Stomach (tissue), 9 donors: ENCODE measurements around the gene PHF11. TPM values are rescaled to one million over a fixed set of nuclear protein-coding genes. Genes with fewer than 3 reads are reported as not detected.

Experiments used
- DNase-seq, 2 donors: peaks; one replicate each; pipeline versions ENCODE4 v3.0.0 to v3.0.0-alpha.2; 2013 to 2019
- H3K27ac ChIP-seq, 5 donors: fragments of 200-600 bp in 4 of 5; sonication (generic) in 4 of 5; one replicate each; pipeline ENCODE4 v1.5.1; 2013 to 2019; ENCODE audit warnings: mild to moderate bottlenecking in 1 of 5, moderate library complexity in 1 of 5
- H3K27me3 ChIP-seq, 3 donors: fragments of 200-600 bp; sonication (generic); one replicate each; pipeline ENCODE4 v1.5.1; 2017 to 2019; ENCODE audit warnings: mixed run types in 1 of 3
- H3K36me3 ChIP-seq, 4 donors: fragments of 200-600 bp; sonication (generic); 1 replicate in 3 of 4; 2 replicates in 1 of 4; pipeline ENCODE4 v1.5.1; 2016 to 2019
- H3K4me1 ChIP-seq, 4 donors: fragments of 200-600 bp; sonication (generic); one replicate each; pipeline ENCODE4 v1.5.1; 2016 to 2019
- H3K4me3 ChIP-seq, 4 donors: fragments of 200-600 bp; sonication (generic) in 3 of 4; one replicate each; pipeline ENCODE4 v1.5.1; 2016 to 2019; ENCODE audit warnings: mild to moderate bottlenecking in 1 of 4
- H3K9me3 ChIP-seq, 4 donors: fragments of 200-600 bp; sonication (generic); one replicate each; pipeline ENCODE4 v1.5.1; 2016 to 2019
- EP300 ChIP-seq: sonication (generic); formaldehyde crosslinking; IDR thresholded peaks from one replicate; pipeline ENCODE4 v1.6.1; 2017; ENCODE audit warnings: antibody characterized with exemption
- POLR2A ChIP-seq, 4 donors: fragments of 450-650 bp; IDR thresholded peaks; one replicate each; pipeline ENCODE4 v1.6.1; 2016; ENCODE audit warnings: antibody characterized with exemption in 4 of 4, control low read depth in 2 of 4, mild to moderate bottlenecking in 1 of 4, moderate library complexity in 1 of 4
- POLR2AphosphoS5 ChIP-seq, 3 donors: sonication (generic); formaldehyde crosslinking; IDR thresholded peaks; one replicate each; pipeline ENCODE4 v1.6.1; 2016; ENCODE audit warnings: antibody characterized with exemption in 3 of 3
- whole genome bisulfite sequencing, 5 donors: extraction: QIAGEN DNeasy Blood & Tissue Kit in 3 of 5; methylation state at CpG; one replicate each; pipeline versions ENCODE4 v1.1.5 to v1.1.7; 2013 to 2018; 5-methylcytosine and 5-hydroxymethylcytosine counted together
- intact Hi-C: fragments of 100-400 bp; cut with DNase I; formaldehyde crosslinking; loops from one replicate; pipeline ENCODE4 v1.15.1; 2023; ENCODE audit warnings: low total_unique reads
- polyA plus RNA-seq, 3 donors: library from polyadenylated mRNA; stranded (reverse); fragments of 200-250 nt; gene quantifications; one replicate each; pipeline ENCODE4 v1.2.3, GENCODE V29; 2013
- total RNA-seq, 5 donors: library from RNA; depleted of rRNA; stranded (reverse); fragments of >200 nt; gene quantifications; one replicate each; pipeline versions ENCODE4 v1.1.0 to v1.2.3, GENCODE V29; 2014 to 2016
- TF ChIP-seq, protein P1 (sequence below), 7 experiments: fragments of 450-650 bp in 4 of 7; fragments of 200-600 bp in 3 of 7; sonication (generic) in 3 of 7; IDR thresholded peaks; one replicate each; pipeline ENCODE4 v1.5.1; 2016 to 2019; ENCODE audit warnings: antibody characterized with exemption in 7 of 7, control low read depth in 2 of 7, mild to moderate bottlenecking in 1 of 7
- donor health status: healthy with polysubstance abuse.
- donor health status: Bipolar disorder and iron deficiency.
- donor health status: healthy.

The PHF11 gene
- total and polyA plus RNA-seq, 8 donors: 18.2 to 140 (median 52.1) TPM

DNA sequence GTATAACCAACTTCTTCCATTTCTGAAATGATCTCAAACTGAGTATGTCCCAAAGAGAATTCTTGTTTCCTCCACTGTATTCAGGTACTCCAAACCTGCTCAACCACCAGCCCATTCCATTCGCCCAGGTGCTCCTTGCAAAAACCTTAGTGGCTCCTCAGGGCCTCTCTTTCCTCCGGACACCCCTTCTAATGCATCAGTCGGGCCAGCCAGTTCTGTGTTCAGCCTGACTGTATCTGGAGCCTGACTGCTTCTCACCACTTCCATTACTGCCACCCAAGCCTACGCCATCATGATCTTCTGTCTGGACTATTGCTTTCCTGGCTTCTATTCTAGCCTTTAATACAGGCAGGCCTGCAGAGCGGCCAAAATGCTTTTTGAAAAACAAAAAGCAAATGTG lies 1.5 kb downstream of the PHF11 start:
- peaks cover 0 to 5% (median 1%) of the 10 kb centered on the region in 4 donors for H3K36me3 ChIP-seq
- peak overlapping the region; percentile 90 to 98 (median 95) for H3K27ac ChIP-seq
- intact Hi-C loops: no loop called here
- DNase-seq: no peak
- H3K27me3 ChIP-seq: no peaks in the 10 kb centered on the region
- H3K9me3 ChIP-seq: no peaks in the 10 kb centered on the region
- H3K4me1 ChIP-seq: peaks cover 0 to 41% (median 17%) of the 10 kb centered on the region in 4 donors
- H3K4me3 ChIP-seq: peak overlapping the region in 1 of 4 donors; percentile 54
- TF ChIP-seq, protein P1, sequence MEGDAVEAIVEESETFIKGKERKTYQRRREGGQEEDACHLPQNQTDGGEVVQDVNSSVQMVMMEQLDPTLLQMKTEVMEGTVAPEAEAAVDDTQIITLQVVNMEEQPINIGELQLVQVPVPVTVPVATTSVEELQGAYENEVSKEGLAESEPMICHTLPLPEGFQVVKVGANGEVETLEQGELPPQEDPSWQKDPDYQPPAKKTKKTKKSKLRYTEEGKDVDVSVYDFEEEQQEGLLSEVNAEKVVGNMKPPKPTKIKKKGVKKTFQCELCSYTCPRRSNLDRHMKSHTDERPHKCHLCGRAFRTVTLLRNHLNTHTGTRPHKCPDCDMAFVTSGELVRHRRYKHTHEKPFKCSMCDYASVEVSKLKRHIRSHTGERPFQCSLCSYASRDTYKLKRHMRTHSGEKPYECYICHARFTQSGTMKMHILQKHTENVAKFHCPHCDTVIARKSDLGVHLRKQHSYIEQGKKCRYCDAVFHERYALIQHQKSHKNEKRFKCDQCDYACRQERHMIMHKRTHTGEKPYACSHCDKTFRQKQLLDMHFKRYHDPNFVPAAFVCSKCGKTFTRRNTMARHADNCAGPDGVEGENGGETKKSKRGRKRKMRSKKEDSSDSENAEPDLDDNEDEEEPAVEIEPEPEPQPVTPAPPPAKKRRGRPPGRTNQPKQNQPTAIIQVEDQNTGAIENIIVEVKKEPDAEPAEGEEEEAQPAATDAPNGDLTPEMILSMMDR (IDR thresholded peaks at IDR 0.05): no peak
- no peak for TF ChIP-seq POLR2A (IDR thresholded peaks at IDR 0.05)
- no peak for TF ChIP-seq EP300
- no peak for TF ChIP-seq POLR2AphosphoS5 (IDR thresholded peaks at IDR 0.05)
- WGBS, 5 donors: 72 to 85% (median 84%) methylated on average over 5 of the region's 5 CpGs

DNA sequence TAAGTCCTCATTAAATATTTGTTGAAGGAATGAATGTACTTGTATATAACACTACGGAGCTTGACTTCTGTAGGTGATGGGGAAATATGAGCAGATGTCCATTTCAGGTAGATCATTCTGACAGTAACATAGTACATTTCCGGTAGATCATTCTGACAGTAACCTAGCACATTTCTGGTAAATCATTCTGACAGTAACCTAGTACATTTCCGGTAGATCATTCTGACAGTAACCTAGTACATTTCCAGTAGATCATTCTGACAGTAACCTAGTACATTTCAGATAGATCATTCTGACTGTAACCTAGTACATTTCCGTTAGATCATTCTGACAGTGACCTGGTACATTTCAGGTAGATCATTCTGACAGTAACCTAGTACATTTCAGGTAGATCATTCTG lies 2.5 kb downstream of the PHF11 start:
- Histone ChIP-seq H3K4me3 (no peak overlapping the region), H3K9me3 (no peaks in the 10 kb centered on the region), H3K36me3 (peaks cover 0 to 7% (median 5%) of the 10 kb centered on the region in 4 donors), H3K4me1 (peaks cover 5 to 48% (median 22%) of the 10 kb centered on the region in 4 donors), H3K27me3 (no peaks in the 10 kb centered on the region), H3K27ac (peak overlapping the region in 2 of 5 donors; percentile 45 to 90)
- intact Hi-C loops: no loop called here
- DNase-seq: no peak
- 71 to 84% (median 75%) methylated on average over 4 of the region's 4 CpGs for WGBS, 5 donors
- TF ChIP-seq, protein P1 (IDR thresholded peaks at IDR 0.05): no peak
- no peak for TF ChIP-seq EP300
- TF ChIP-seq POLR2AphosphoS5 (IDR thresholded peaks at IDR 0.05): no peak
- no peak for TF ChIP-seq POLR2A (IDR thresholded peaks at IDR 0.05)

DNA sequence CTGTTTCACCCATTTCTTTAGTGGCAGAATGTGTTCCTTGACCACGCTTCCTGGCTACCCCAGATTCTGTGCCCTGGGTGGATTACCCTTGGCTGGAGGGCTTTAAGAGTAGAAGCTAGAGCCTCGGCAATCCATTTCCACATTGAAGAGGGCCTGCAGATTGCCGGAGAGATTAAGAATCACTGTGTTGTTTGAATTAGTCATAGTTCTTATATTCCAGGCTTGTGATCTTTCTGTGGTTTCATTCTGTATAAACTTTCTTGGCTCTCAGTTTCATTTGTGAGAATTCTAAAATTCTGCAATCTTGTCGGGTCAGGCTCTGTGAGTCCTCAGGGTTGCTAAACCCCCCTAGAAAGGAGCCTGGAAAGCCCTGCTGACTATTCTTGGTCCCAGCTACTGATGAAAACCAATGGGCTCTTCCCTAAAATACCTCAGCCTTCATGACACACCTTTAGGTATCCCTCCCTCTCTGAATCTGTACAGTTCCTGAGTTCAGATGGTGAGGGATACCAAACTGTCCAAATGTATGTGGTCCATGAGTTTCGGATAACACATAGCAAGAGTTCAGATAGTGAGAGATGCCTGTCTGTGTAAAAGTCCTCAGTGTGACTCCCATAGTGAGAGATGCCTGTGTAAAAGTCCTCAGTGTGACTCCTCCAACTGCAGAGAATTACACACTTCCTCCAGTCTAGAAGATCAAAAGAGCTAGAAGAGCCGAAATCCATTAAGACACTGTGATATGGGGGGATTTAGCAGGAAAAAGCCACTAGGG lies 4.3 kb downstream of the PHF11 start:
- DNase-seq: no peak
- no peaks in the 10 kb centered on the region for H3K9me3 ChIP-seq
- H3K36me3 ChIP-seq: peaks cover 0 to 12% (median 7%) of the 10 kb centered on the region in 4 donors
- TF ChIP-seq, protein P1 (IDR thresholded peaks at IDR 0.05): no peak
- TF ChIP-seq POLR2AphosphoS5 (IDR thresholded peaks at IDR 0.05): no peak
- TF ChIP-seq POLR2A (IDR thresholded peaks at IDR 0.05): no peak
- no peak for TF ChIP-seq EP300
- 56 to 77% (median 72%) methylated on average over 6 of the region's 6 CpGs for WGBS, 5 donors
- intact Hi-C loops: no loop called here
- H3K27me3 ChIP-seq: no peaks in the 10 kb centered on the region
- no peak overlapping the region for H3K4me3 ChIP-seq
- peaks cover 0 to 43% (median 19%) of the 10 kb centered on the region in 4 donors for H3K4me1 ChIP-seq
- peak overlapping the region in 3 of 5 donors; percentile 26 to 49 (median 45) for H3K27ac ChIP-seq

DNA sequence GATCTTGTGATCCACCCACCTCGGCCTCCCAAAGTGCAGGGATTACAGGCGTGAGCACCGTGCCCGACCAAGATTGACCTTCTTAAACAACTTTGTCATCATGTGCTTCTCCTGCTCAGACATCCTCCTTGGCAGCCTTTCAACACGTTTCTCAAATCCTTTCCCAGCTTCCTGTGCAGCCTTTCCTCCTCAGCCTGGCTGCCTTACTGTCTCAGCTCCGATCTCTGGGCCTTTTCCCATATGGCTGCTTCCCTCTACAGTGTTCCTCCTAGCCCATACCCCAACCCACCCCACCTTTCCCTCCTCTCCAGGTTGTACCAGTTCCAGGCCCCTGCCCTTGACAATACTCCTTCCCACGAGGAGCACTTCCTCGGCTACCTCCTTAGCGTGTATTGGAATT lies 7.2 kb downstream of the PHF11 start:
- DNase-seq: peak in 1 of 2 donors; percentile 32

More for the DNA sequence above, 7.2 kb downstream of the PHF11 start:
- intact Hi-C loops: no loop called here
- H3K9me3 ChIP-seq: no peaks in the 10 kb centered on the region
- TF ChIP-seq, protein P1 (IDR thresholded peaks at IDR 0.05): no peak
- TF ChIP-seq POLR2A (IDR thresholded peaks at IDR 0.05) (no peak), POLR2AphosphoS5 (IDR thresholded peaks at IDR 0.05) (peak in 1 of 3 donors; percentile 7), EP300 (no peak)
- no peaks in the 10 kb centered on the region for H3K27me3 ChIP-seq
- 60 to 72% (median 67%) methylated on average over 9 of the region's 9 CpGs for WGBS, 5 donors
- peaks cover 0 to 27% (median 10%) of the 10 kb centered on the region in 4 donors for H3K36me3 ChIP-seq
- peaks cover 0 to 36% (median 18%) of the 10 kb centered on the region in 4 donors for H3K4me1 ChIP-seq
- H3K27ac ChIP-seq: peak overlapping the region in 3 of 5 donors; percentile 10 to 52 (median 38)
- H3K4me3 ChIP-seq: no peak overlapping the region
